NCI-H510A (cell line): ENCODE data around the gene ICAM1.

Source experiments
- DNase-seq: peaks from one replicate; lab custom pipeline; 2025; lab: John Stamatoyannopoulos, UW

ICAM1 gene

GRCh38 chr19:10292789-10293636 lies 22.1 kb downstream of the ICAM1 start:
- DNase-seq = no peak

- no peak for DNase-seq
Observed at GRCh38 chr19:10293637-10294367, 22.9 kb downstream of the ICAM1 start.

- DNase-seq = no peak
Observed at GRCh38 chr19:10294368-10294697, 23.4 kb downstream of the ICAM1 start.

GRCh38 chr19:10295305-10295846 lies 24.5 kb downstream of the ICAM1 start:
- DNase-seq = no peak

GRCh38 chr19:10295847-10296591 lies 25.1 kb downstream of the ICAM1 start:
- DNase-seq = no peak

GRCh38 chr19:10299545-10300458 lies 28.9 kb downstream of the ICAM1 start:
- DNase-seq = no peak

GRCh38 chr19:10305139-10305806 lies 34.4 kb downstream of the ICAM1 start:
- no peak for DNase-seq

- DNase-seq = no peak
Observed at GRCh38 chr19:10306327-10306726, 35.4 kb downstream of the ICAM1 start.

GRCh38 chr19:10309423-10309822 lies 38.5 kb downstream of the ICAM1 start, which contains the start of gene ZGLP1:
Gene ZGLP1, minus strand, starts transcription at chr19:10309815.
- no peak for DNase-seq

- DNase-seq = peak; percentile 89
Observed at GRCh38 chr19:10315335-10316214, 44.7 kb downstream of the ICAM1 start, which contains the start of gene FDX2. Gene FDX2, minus strand, starts transcription at chr19:10316015. Its CDS starts 19 bp downstream, at chr19:10315996.

- DNase-seq = no peak
Observed at GRCh38 chr19:10316229-10317044, 45.5 kb downstream of the ICAM1 start.

- no peak for DNase-seq
Observed at GRCh38 chr19:10317045-10317856, 46.3 kb downstream of the ICAM1 start.

GRCh38 chr19:10317857-10318462 lies 47.0 kb downstream of the ICAM1 start:
- no peak for DNase-seq

- no peak for DNase-seq
Observed at GRCh38 chr19:10318807-10319682, 48.1 kb downstream of the ICAM1 start.

- no peak for DNase-seq
Observed at GRCh38 chr19:10320602-10321416, 49.9 kb downstream of the ICAM1 start.

- no peak for DNase-seq
Observed at GRCh38 chr19:10321417-10321797, 50.5 kb downstream of the ICAM1 start.
